Spleen (tissue), 7 donors: ENCODE results near the gene DPH2.

ENCODE experiments used
- POLR2A ChIP-seq, 3 donors: fragments of 450-650 bp; IDR thresholded peaks; one replicate each; pipeline ENCODE4 v1.5.1; 2017; ENCODE audit warnings: antibody characterized with exemption in 3 of 3, mild to moderate bottlenecking in 1 of 3
- TF ChIP-seq, protein P1 (sequence below), 11 experiments: fragments of 200-600 bp in 7 of 11; fragments of 450-650 bp in 4 of 11; sonication (generic) in 4 of 11; IDR thresholded peaks in 8 of 11; conservative IDR thresholded peaks in 3 of 11; 1 replicate in 7 of 11; 2 replicates in 4 of 11; pipeline versions ENCODE4 v1.4.0 to v1.8.0; 2016 to 2021; ENCODE audit warnings: antibody characterized with exemption in 11 of 11, inconsistent platforms in 4 of 11, mild to moderate bottlenecking in 1 of 11
- donor health status: DM: no; HTN: no; CAD: no; lungs with moderate emphysema.
- donor health status: DM: no; HTN: no; CAD: no.
- donor health status: DM: no; HTN: no; CAD: no.

DNA sequence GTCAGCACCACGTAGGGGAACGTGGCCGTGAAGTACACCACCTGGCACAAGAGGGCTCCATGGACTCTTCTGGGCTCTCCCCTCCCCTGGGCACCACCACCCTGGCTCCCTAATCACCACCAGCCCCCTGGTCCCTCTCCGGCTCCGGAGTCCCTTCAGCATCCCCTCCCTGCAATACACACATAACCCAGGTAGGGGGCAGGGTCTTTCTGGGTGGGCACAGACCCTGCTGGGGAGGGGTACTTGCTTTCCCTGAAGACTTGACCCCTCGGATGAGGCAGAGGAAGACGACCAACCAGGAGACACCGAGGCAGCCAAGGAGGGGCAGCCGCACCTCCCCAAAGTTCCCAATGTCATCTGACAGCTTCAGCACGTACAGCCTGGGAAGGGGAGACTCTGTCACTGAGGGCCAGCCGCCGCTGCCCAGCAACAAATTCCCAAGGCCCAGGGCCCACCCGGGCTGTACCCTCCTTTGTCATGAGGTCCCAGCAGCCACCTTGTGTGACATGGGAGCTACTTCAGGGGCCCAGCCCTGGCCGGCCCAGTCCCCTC, 32.9 kb downstream of the DPH2 start:
- TF ChIP-seq, protein P1, sequence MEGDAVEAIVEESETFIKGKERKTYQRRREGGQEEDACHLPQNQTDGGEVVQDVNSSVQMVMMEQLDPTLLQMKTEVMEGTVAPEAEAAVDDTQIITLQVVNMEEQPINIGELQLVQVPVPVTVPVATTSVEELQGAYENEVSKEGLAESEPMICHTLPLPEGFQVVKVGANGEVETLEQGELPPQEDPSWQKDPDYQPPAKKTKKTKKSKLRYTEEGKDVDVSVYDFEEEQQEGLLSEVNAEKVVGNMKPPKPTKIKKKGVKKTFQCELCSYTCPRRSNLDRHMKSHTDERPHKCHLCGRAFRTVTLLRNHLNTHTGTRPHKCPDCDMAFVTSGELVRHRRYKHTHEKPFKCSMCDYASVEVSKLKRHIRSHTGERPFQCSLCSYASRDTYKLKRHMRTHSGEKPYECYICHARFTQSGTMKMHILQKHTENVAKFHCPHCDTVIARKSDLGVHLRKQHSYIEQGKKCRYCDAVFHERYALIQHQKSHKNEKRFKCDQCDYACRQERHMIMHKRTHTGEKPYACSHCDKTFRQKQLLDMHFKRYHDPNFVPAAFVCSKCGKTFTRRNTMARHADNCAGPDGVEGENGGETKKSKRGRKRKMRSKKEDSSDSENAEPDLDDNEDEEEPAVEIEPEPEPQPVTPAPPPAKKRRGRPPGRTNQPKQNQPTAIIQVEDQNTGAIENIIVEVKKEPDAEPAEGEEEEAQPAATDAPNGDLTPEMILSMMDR (IDR thresholded peaks at IDR 0.05 in 8 of 11, conservative IDR thresholded peaks at IDR 0.05 in 3 of 11): no peak
- TF ChIP-seq POLR2A (IDR thresholded peaks at IDR 0.05): no peak
